HEK293 (cell line): ENCODE measurements around the gene ADAR.

ENCODE experiments used
- CTCF ChIA-PET: fragments of 350-600 bp; formaldehyde crosslinking; extraction: SDS; loops from one replicate; lab custom pipeline; 2021; ENCODE audit warnings: antibody characterized with exemption; lab: Yijun Ruan, JAX
- POLR2A ChIA-PET: fragments of 300-600 bp; formaldehyde crosslinking; extraction: SDS; loops from one replicate; lab custom pipeline; 2020; ENCODE audit warnings: antibody characterized with exemption, inconsistent platforms; lab: Yijun Ruan, JAX
- H3K27ac ChIP-seq: fragments of 200-500 bp; sonication (Bioruptor generic); 2 replicates; pipeline ENCODE4 v1.5.1; 2014; ENCODE audit warnings: low read depth, low read length, control low read depth, inconsistent platforms; ENCODE audit errors: extremely low read depth
- H3K36me3 ChIP-seq, 2 experiments: fragments of 200-500 bp in 1 of 2; sonication (Bioruptor generic) in 1 of 2; 1 replicate in 1 of 2; 2 replicates in 1 of 2; pipeline ENCODE4 v1.5.1; 2014 to 2017; ENCODE audit warnings: inconsistent platforms in 2 of 2, low read length in 2 of 2; ENCODE audit not compliant: control insufficient read depth in 2 of 2, insufficient read depth in 1 of 2
- H3K4me1 ChIP-seq: fragments of 200-500 bp; sonication (Bioruptor generic); 2 replicates; pipeline ENCODE4 v1.5.1; 2014; ENCODE audit warnings: mild to moderate bottlenecking, low read length, inconsistent platforms; ENCODE audit not compliant: control insufficient read depth, insufficient read depth
- H3K4me3 ChIP-seq: 2 replicates; pipeline ENCODE4 v1.5.1; 2011; ENCODE audit warnings: low read depth, mild to moderate bottlenecking, control low read depth, low read length, moderate library complexity
- H3K9me3 ChIP-seq: fragments of 200-500 bp; sonication (Bioruptor generic); 2 replicates; pipeline ENCODE4 v1.5.1; 2014; ENCODE audit warnings: low read depth, low read length, inconsistent platforms; ENCODE audit not compliant: control insufficient read depth, insufficient read depth
- BCL6B ChIP-seq: fragments of 450-650 bp; formaldehyde crosslinking; IDR thresholded peaks from 2 replicates; pipeline ENCODE4 v1.5.1; 2017; ENCODE audit warnings: missing biosample characterization, missing genetic modification characterization
- ELK4 ChIP-seq: IDR thresholded peaks from 2 replicates; pipeline ENCODE4 v1.6.1; 2011; ENCODE audit warnings: mild to moderate bottlenecking, low read depth, low read length, borderline replicate concordance
- KLF9 ChIP-seq: fragments of 450-650 bp; formaldehyde crosslinking; IDR thresholded peaks from 2 replicates; pipeline ENCODE4 v1.5.1; 2016; ENCODE audit warnings: missing biosample characterization, missing genetic modification characterization, low read depth
- PRDM2 ChIP-seq: fragments of 450-650 bp; formaldehyde crosslinking; IDR thresholded peaks from 2 replicates; pipeline ENCODE4 v1.5.1; 2016; ENCODE audit warnings: missing biosample characterization, missing genetic modification characterization, borderline replicate concordance
- RBAK ChIP-seq: fragments of 450-650 bp; formaldehyde crosslinking; IDR thresholded peaks from 2 replicates; pipeline ENCODE4 v1.5.1; 2016; ENCODE audit warnings: missing biosample characterization, missing genetic modification characterization
- ZFP3 ChIP-seq: fragments of 450-650 bp; formaldehyde crosslinking; IDR thresholded peaks from 2 replicates; pipeline ENCODE4 v1.5.1; 2016; ENCODE audit warnings: low read depth, missing biosample characterization, missing genetic modification characterization
- ZFP69B ChIP-seq: fragments of 450-650 bp; formaldehyde crosslinking; IDR thresholded peaks from 2 replicates; pipeline ENCODE4 v1.5.1; 2016; ENCODE audit warnings: missing biosample characterization, missing genetic modification characterization
- ZNF157 ChIP-seq: fragments of 450-650 bp; formaldehyde crosslinking; IDR thresholded peaks from 2 replicates; pipeline ENCODE4 v1.5.1; 2016; ENCODE audit warnings: missing biosample characterization, missing genetic modification characterization
- ZNF239 ChIP-seq: fragments of 450-650 bp; formaldehyde crosslinking; IDR thresholded peaks from 2 replicates; pipeline ENCODE4 v1.5.1; 2016; ENCODE audit warnings: missing biosample characterization, missing genetic modification characterization
- ZNF324 ChIP-seq: fragments of 450-650 bp; formaldehyde crosslinking; IDR thresholded peaks from 2 replicates; pipeline ENCODE4 v1.5.1; 2016; ENCODE audit warnings: missing biosample characterization, missing genetic modification characterization
- ZNF37A ChIP-seq: fragments of 450-650 bp; IDR thresholded peaks from 2 replicates; pipeline ENCODE4 v1.5.1; 2018; ENCODE audit warnings: missing biosample characterization, missing genetic modification characterization
- ZNF404 ChIP-seq: fragments of 450-650 bp; formaldehyde crosslinking; IDR thresholded peaks from 2 replicates; pipeline ENCODE4 v1.5.1; 2017; ENCODE audit warnings: missing biosample characterization, missing genetic modification characterization
- ZNF473 ChIP-seq: fragments of 450-650 bp; formaldehyde crosslinking; IDR thresholded peaks from 2 replicates; pipeline ENCODE4 v1.5.1; 2017; ENCODE audit warnings: missing biosample characterization, missing genetic modification characterization
- ZNF510 ChIP-seq: fragments of 450-650 bp; formaldehyde crosslinking; IDR thresholded peaks from 2 replicates; pipeline ENCODE4 v1.5.1; 2018; ENCODE audit warnings: mild to moderate bottlenecking, missing genetic modification characterization, missing biosample characterization; ENCODE audit not compliant: insufficient replicate concordance
- ZNF629 ChIP-seq: fragments of 450-650 bp; formaldehyde crosslinking; IDR thresholded peaks from 2 replicates; pipeline ENCODE4 v1.5.1; 2017; ENCODE audit warnings: missing biosample characterization, missing genetic modification characterization
- ZNF660 ChIP-seq: fragments of 450-650 bp; IDR thresholded peaks from 2 replicates; pipeline ENCODE4 v1.5.1; 2018; ENCODE audit warnings: missing biosample characterization, mild to moderate bottlenecking, missing genetic modification characterization
- ZNF776 ChIP-seq: fragments of 450-650 bp; formaldehyde crosslinking; IDR thresholded peaks from 2 replicates; pipeline ENCODE4 v1.5.0; 2017; ENCODE audit warnings: missing biosample characterization, missing genetic modification characterization, borderline replicate concordance
- ZNF777 ChIP-seq: fragments of 450-650 bp; formaldehyde crosslinking; IDR thresholded peaks from 2 replicates; pipeline ENCODE4 v1.5.1; 2017; ENCODE audit warnings: missing biosample characterization, missing genetic modification characterization, borderline replicate concordance
- ZNF837 ChIP-seq: fragments of 450-650 bp; formaldehyde crosslinking; IDR thresholded peaks from 2 replicates; pipeline ENCODE4 v1.5.1; 2016; ENCODE audit warnings: missing biosample characterization, missing genetic modification characterization
- ZSCAN16 ChIP-seq: fragments of 450-650 bp; formaldehyde crosslinking; IDR thresholded peaks from 2 replicates; pipeline ENCODE4 v1.5.1; 2016; ENCODE audit warnings: missing biosample characterization, missing genetic modification characterization
- ZSCAN23 ChIP-seq: fragments of 450-650 bp; formaldehyde crosslinking; IDR thresholded peaks from 2 replicates; pipeline ENCODE4 v1.5.1; 2016; ENCODE audit warnings: missing biosample characterization, missing genetic modification characterization
- TF ChIP-seq, protein P1 (sequence below): fragments of 450-650 bp; formaldehyde crosslinking; IDR thresholded peaks from 2 replicates; pipeline ENCODE4 v1.5.1; 2016; ENCODE audit warnings: missing biosample characterization, missing genetic modification characterization
- TF ChIP-seq, protein P2 (sequence below): fragments of 450-650 bp; formaldehyde crosslinking; IDR thresholded peaks from 2 replicates; pipeline ENCODE4 v1.5.1; 2017; ENCODE audit warnings: missing biosample characterization, missing genetic modification characterization

ADAR gene

GRCh38 chr1:154586641-154587040, 21.3 kb downstream of the ADAR start:
- TF ChIP-seq ZNF324 (no peak), ZNF629 (tag by site-specific recombination) (no peak), KLF9 (tag by site-specific recombination) (no peak), ZSCAN23 (no peak), PRDM2 (no peak), ZNF837 (tag by site-specific recombination) (no peak), ZNF510 (tag by site-specific recombination) (no peak), ZNF239 (no peak), ZFP3 (no peak), ELK4 (no peak)
- TF ChIP-seq, protein P1, sequence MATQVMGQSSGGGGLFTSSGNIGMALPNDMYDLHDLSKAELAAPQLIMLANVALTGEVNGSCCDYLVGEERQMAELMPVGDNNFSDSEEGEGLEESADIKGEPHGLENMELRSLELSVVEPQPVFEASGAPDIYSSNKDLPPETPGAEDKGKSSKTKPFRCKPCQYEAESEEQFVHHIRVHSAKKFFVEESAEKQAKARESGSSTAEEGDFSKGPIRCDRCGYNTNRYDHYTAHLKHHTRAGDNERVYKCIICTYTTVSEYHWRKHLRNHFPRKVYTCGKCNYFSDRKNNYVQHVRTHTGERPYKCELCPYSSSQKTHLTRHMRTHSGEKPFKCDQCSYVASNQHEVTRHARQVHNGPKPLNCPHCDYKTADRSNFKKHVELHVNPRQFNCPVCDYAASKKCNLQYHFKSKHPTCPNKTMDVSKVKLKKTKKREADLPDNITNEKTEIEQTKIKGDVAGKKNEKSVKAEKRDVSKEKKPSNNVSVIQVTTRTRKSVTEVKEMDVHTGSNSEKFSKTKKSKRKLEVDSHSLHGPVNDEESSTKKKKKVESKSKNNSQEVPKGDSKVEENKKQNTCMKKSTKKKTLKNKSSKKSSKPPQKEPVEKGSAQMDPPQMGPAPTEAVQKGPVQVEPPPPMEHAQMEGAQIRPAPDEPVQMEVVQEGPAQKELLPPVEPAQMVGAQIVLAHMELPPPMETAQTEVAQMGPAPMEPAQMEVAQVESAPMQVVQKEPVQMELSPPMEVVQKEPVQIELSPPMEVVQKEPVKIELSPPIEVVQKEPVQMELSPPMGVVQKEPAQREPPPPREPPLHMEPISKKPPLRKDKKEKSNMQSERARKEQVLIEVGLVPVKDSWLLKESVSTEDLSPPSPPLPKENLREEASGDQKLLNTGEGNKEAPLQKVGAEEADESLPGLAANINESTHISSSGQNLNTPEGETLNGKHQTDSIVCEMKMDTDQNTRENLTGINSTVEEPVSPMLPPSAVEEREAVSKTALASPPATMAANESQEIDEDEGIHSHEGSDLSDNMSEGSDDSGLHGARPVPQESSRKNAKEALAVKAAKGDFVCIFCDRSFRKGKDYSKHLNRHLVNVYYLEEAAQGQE (tag by site-specific recombination), result no peak
- TF ChIP-seq, protein P2, sequence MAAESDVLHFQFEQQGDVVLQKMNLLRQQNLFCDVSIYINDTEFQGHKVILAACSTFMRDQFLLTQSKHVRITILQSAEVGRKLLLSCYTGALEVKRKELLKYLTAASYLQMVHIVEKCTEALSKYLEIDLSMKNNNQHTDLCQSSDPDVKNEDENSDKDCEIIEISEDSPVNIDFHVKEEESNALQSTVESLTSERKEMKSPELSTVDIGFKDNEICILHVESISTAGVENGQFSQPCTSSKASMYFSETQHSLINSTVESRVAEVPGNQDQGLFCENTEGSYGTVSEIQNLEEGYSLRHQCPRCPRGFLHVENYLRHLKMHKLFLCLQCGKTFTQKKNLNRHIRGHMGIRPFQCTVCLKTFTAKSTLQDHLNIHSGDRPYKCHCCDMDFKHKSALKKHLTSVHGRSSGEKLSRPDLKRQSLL, result no peak
- CTCF ChIA-PET, result no interaction called here
- POLR2A ChIA-PET, result no interaction called here
- Histone ChIP-seq H3K4me1 (no peaks in the 10 kb centered on the region), H3K9me3 (no peaks in the 10 kb centered on the region), H3K36me3 (peaks cover 48 to 100% of the 10 kb centered on the region in 2 experiments), H3K4me3 (no peak overlapping the region), H3K27ac (no peak overlapping the region)

GRCh38 chr1:154586231-154586630, 21.8 kb downstream of the ADAR start:
- H3K9me3 ChIP-seq, result no peaks in the 10 kb centered on the region
- H3K27ac ChIP-seq, result no peak overlapping the region
- no peaks in the 10 kb centered on the region for H3K4me1 ChIP-seq
- POLR2A ChIA-PET, result no interaction called here
- no peak overlapping the region for H3K4me3 ChIP-seq
- H3K36me3 ChIP-seq, result peaks cover 51 to 100% of the 10 kb centered on the region in 2 experiments
- CTCF ChIA-PET, result no interaction called here
- TF ChIP-seq ZNF629 (tag by site-specific recombination) (no peak), ZNF777 (tag by site-specific recombination) (no peak), ZNF157 (tag by site-specific recombination) (no peak), BCL6B (no peak), ZNF776 (no peak), ZNF660 (tag by site-specific recombination) (no peak), ZNF404 (no peak), ZFP69B (no peak), ZSCAN16 (tag by site-specific recombination) (no peak), ZNF37A (tag by site-specific recombination) (no peak), ELK4 (no peak), ZNF473 (tag by site-specific recombination) (no peak), RBAK (tag by site-specific recombination) (no peak)
